ENCODE data around the gene LTA4H.

The LTA4H gene

GRCh38 chr12:96034621-96035282 lies 635 bp downstream of the LTA4H start:
- DNase-seq (ENCODE audit: low spot score), result peak; percentile 24

GRCh38 chr12:96033549-96034389 lies 1.6 kb downstream of the LTA4H start:
- no peak for DNase-seq (ENCODE audit: low spot score)

- DNase-seq (ENCODE audit: low spot score), result no peak
Observed at GRCh38 chr12:96029826-96030225, 5.6 kb downstream of the LTA4H start.

GRCh38 chr12:96028538-96028937 lies 6.8 kb downstream of the LTA4H start:
- DNase-seq (ENCODE audit: low spot score), result no peak

GRCh38 chr12:96026331-96026730 lies 9.1 kb downstream of the LTA4H start:
- no peak for DNase-seq (ENCODE audit: low spot score)

GRCh38 chr12:96025518-96025917 lies 9.9 kb downstream of the LTA4H start:
- DNase-seq (ENCODE audit: low spot score), result no peak

GRCh38 chr12:96020314-96021003 lies 14.9 kb downstream of the LTA4H start:
- DNase-seq (ENCODE audit: low spot score), result no peak

GRCh38 chr12:96015672-96016071 lies 19.7 kb downstream of the LTA4H start:
- no peak for DNase-seq (ENCODE audit: low spot score)

- DNase-seq (ENCODE audit: low spot score), result no peak
Observed at GRCh38 chr12:96014943-96015599, 20.3 kb downstream of the LTA4H start.

- no peak for DNase-seq (ENCODE audit: low spot score)
Observed at GRCh38 chr12:96007729-96008128, 27.7 kb downstream of the LTA4H start.

GRCh38 chr12:96006727-96007126 lies 28.7 kb downstream of the LTA4H start:
- no peak for DNase-seq (ENCODE audit: low spot score)

- DNase-seq (ENCODE audit: low spot score), result no peak
Observed at GRCh38 chr12:96000858-96001257, 34.5 kb downstream of the LTA4H start.

GRCh38 chr12:95999484-95999883 lies 35.9 kb downstream of the LTA4H start:
- DNase-seq (ENCODE audit: low spot score), result no peak

GRCh38 chr12:95998611-95999286 lies 36.6 kb downstream of the LTA4H start:
- peak; percentile 67 for DNase-seq (ENCODE audit: low spot score)

- no peak for DNase-seq (ENCODE audit: low spot score)
Observed at GRCh38 chr12:95997911-95998510, 37.4 kb downstream of the LTA4H start.

- DNase-seq (ENCODE audit: low spot score), result no peak
Observed at GRCh38 chr12:95997276-95997675, 38.1 kb downstream of the LTA4H start.

GRCh38 chr12:95996034-95996658 lies 39.2 kb downstream of the LTA4H start, which contains the start of gene HAL:
TSS of gene HAL (minus strand) at chr12:95996344. CDS start at chr12:95995910, 434 bp downstream.
- DNase-seq (ENCODE audit: low spot score), result no peak

GRCh38 chr12:95995238-95996031 lies 40.0 kb downstream of the LTA4H start:
- no peak for DNase-seq (ENCODE audit: low spot score)

- no peak for DNase-seq (ENCODE audit: low spot score)
Observed at GRCh38 chr12:95994476-95994875, 40.9 kb downstream of the LTA4H start.

- DNase-seq (ENCODE audit: low spot score), result no peak
Observed at GRCh38 chr12:95993907-95994306, 41.5 kb downstream of the LTA4H start.
